ENCODE results near the gene MBTD1.

DNA sequence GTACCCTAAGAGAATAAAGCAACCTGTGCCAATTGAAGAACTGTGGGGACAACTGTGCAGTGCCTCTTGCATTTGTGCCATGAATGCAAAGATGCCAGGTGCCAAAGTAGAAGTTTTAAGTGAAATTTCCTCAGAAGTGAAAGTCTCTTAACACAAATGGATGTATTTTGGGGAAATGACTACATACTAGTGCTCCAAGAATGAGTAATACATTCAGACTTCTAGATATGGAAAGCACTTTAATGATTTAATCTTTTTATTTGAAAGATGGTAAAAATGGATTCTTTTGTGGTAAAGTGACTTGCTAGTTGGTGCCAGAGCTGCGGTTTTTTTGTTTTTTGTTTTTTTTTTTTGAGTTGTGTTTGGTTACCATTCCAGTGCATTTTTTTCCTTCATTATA lies 15.5 kb upstream of the MBTD1 start:
- TF ChIP-seq GATA2 (IDR thresholded peaks at IDR 0.05; ENCODE audit: low read depth, low read length) (no peak), GATA3 (IDR thresholded peaks at IDR 0.05; ENCODE audit: low read depth, low read length) (no peak)

Measured in SH-SY5Y (cell line).